GM18868 (cell line): ENCODE data around the gene TCF3.
"Not testable (repeated sequence)": the region's sequence is repeated elsewhere in the genome, so short reads cannot be mapped to it uniquely, and the experiment has no call there.

ENCODE experiments used
- ATAC-seq: cut with Tn5 transposase; IDR thresholded peaks from one replicate; pipeline ENCODE4 v1.9.1; 2021; ENCODE audit warnings: mild to moderate bottlenecking, moderate library complexity; ENCODE audit not compliant: unreplicated experiment

TCF3 gene

DNA sequence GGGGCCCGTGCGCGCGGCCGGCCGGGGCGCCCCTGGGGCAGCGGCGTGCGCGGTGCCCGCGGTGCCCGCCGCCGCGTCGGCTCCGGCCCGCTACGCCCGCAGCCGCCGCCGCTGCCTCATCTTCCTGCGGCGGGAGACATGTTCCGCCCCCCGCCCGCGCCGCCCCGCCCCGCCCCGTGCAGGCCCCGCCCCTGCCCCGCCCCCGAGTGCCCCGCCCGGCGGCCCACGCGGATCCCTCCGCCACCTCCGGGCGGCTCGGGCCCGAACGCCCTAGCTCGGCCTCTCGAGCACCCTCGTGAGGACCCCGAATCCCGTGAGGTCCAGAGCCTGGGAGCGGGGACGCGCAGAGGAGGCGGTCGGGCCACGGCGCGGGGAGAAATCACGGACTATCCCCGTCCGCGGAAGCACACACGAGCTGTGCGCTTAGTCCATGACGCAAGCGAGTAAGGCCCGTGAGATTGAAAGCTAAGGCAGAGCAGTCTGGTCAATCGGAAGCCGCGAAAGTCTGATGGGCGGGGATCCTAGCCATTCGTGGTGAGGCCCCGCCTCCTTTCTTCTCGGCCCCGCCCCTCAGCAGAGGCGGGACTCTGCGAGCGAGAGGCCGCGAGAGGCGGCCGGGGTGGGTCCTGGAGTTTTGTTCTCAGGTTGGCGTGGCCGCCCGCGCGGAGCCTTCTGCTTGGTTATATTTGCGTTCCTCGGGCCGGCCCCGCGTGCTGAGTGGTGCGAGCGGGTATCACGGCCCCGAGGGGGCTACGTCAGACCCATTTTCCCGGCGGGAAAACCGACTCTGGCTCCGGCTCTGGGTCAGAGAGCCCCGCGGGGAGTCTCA, at the start of gene TCF3:
TSS of gene TCF3 (minus strand) at position 145 of the 829 bp plus-strand sequence. CDS start 2,367 bp downstream, outside the sequence.
- peak; percentile 68 for ATAC-seq

- no peak for ATAC-seq
Measured at GRCh38 chr19:1700733-1701663, 48.6 kb upstream of the TCF3 start.

GRCh38 chr19:1699998-1700732, 47.8 kb upstream of the TCF3 start:
- no peak for ATAC-seq

DNA sequence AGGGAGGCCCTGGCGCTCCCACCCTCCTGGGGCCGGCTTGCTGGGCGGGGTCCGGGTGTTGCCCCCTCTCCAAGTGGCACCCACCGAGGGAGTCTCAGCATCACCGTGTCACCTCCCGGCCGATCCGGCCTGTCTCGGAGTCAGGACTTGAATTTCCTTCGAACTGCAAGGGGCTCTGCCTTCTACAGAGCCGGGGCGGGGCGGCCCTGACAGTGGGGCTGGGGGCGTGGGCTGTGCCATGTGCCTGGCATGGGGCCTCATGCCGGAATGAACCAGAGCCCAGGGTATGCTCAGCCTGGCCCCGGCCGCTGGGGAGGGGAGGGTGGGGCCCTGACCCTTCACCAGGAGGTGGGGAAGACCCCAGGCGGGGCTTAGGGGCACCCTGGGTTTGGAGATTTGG, 47.0 kb upstream of the TCF3 start:
- ATAC-seq: no peak

DNA sequence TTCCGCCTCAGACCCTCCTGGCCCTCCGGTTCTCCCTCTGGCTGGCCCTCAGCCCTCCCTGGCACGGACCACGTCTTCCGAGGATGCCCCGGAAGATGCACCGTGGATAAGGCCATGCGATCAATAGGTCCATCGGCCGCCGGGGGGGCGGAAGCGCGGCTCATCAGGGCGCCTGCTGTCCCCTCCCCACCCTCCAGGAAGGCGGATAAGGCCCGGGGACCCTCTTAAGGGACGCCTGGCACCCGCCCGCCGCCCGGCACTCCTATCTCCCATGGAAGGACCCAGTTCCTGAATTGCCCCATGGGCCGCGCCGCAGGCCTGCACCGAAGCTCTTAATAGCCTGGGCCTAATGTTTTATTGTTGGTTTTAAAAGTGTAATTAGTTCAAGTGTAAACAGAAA, 46.2 kb upstream of the TCF3 start:
- ATAC-seq: no peak

DNA sequence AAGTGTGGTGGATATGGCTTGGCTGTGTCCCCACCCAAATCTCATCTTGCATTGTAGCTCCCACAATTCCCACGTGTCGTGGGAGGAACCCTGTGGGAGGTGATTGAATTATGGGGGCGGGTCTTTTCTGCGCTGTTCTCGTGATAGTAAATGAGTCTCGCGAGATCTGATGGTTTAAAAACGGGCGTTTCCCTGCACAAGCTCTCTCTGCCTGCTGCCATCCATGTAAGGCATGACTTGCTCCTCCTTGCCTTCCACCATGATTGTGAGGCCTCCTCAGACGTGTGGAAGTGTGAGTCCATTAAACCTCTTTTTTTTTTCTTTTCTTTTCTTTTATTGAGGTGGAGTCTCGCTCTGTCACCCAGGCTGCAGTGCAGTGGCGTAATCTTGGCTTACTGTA, 43.1 kb upstream of the TCF3 start:
- ATAC-seq: not testable (repeated sequence)

DNA sequence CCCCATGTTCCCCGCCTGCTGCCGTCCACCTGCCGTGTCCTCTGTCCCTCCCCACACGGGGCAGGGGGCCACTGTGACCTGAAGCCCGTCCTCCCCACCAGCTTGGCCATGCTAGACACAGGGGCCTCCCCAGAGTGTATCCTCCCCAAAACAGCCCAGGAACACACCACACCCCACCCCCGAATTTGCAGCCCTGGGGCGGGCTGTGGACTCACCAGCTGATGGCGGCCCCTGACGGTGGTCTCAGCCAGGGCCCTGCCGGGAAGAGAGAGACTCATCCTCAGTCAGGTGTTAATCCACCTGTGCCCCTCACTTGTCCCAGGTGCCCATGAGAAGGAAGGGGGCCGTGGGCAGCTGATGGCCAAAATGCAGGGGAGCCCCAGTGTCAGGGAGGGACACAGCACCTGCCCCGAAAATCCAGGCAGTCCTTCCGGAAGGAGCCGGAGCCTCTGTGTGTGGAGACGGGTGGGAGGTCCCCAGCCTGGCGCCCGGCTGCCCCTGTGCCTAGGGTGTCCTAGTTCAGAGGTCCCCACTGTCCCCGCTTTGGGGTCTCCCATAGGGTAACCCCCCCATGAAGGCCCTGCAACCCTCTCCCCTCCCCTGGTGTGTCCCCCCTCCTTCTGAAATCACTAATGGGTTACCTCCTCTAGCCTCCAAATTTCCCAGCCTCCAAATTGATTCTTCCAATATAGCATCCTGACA, 39.3 kb upstream of the TCF3 start:
- no peak for ATAC-seq

DNA sequence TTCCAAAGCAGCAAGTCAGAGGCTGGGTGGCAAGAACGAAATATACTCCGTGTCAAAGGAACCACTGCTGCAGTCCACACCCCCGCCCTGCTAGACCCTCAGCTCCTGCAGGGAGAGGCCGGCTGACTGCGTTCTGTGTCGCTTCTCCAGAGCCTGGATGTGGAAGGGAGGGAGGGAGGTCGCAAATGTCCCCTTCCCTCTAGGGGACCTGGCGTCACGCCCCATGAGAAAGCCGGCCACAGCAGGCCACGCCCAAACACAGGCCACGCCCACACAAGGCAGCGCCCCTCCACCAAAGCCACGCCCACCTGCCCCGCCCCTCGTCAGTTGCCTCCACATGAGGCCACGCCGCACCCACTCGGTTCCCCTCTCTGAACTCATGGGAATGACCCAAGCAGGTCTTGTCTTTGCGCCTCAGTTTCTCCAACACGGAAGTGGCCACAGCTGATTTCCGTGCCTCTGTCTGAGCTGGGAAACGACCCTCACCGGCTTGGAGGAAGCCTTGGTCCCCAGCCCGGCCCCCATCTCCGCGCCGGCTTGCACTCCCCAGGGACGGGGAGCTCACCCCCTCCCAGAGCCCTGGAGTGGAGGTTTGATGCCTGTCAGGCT, 38.4 kb upstream of the TCF3 start:
- no peak for ATAC-seq

GRCh38 chr19:1685785-1686184, 33.4 kb upstream of the TCF3 start:
- not testable (repeated sequence) for ATAC-seq

DNA sequence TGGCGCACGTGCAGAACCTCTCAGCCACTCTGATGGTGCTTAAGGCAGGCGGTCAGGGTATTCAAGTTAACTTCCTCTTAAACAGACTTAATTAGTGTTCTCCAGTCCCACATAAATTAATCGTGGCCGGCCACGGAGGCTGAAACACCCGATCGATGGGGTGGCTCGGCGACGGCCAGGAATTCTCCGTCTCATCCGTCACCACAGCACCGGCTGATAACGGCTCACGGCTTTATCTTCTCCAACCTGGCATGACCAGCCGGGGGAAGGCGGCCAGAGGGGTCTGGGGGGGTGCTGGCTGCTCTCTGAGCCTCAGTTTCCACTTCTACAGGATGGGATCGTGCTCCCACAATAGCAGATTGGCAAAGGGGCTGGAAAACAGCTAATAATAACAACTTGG, 32.6 kb upstream of the TCF3 start:
- no peak for ATAC-seq

DNA sequence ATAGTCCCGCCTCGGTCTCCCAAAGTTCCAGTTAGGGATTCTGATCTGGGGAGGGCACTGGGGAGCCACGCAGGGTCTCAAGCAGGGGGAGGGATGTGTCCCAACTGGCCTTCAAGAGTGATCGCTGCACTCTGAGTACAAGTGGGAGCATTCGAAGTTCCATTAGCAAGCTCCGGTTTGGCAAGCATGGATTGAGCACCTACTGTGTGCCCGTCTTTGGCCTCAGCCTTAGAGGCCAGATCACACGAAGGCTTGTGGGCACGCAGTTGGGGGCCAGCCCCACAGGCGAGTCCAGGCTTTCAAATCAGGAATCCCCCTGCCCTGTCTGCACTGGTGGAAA, 32.1 kb upstream of the TCF3 start:
- no peak for ATAC-seq

DNA sequence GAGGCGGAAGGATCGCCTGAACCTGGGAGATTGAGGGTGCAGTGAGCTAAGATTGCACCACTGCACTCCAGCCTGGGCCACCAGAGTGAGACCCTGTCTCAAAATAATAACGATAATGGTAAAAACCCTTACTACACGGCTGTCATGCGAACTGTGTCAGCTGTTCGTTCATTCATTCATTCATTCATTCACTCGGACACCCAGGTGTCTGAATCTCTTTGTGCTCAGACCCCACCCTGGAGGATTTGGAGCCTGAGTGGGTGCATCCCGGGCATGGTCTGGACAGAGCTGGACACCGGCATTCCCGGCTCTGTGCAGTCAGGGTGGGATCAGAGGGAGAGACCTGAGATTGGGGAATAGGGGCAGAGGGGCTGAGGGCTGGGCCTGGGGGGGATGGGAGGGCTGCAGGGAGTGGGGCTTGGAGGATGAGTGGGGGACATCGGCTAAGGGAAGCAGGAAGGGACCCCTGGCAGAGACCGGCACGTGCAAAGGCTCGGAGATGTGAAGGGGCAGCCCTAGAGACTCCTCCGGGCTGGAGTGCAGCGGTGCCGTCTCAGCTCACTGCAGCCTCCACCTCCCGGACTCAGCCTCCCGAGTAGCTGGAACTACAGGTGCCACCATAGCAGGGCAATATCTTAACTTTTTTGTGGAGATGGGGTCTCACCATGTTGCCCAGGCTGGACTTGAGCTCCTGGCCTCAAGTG, 31.6 kb upstream of the TCF3 start:
- no peak for ATAC-seq

DNA sequence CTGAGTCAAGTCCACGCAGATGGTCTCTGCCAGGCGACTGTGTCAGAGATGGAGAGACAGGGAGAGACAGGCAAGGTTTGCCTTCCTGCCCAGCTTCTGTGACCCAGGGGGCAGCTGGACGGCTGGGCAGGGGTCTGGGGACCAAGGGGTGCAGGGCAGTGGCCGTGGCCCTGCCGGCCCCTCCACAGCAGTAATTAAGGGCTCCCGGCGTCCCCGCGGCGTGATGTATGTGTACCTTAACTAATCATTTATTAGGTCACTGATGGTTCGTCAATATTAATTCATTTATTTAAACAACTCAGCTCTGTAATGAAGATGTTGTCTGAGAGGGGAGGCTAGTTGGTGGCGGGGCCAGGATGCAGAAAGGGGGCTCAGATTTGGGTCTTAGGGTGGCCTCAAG, 28.6 kb upstream of the TCF3 start:
- ATAC-seq: no peak

DNA sequence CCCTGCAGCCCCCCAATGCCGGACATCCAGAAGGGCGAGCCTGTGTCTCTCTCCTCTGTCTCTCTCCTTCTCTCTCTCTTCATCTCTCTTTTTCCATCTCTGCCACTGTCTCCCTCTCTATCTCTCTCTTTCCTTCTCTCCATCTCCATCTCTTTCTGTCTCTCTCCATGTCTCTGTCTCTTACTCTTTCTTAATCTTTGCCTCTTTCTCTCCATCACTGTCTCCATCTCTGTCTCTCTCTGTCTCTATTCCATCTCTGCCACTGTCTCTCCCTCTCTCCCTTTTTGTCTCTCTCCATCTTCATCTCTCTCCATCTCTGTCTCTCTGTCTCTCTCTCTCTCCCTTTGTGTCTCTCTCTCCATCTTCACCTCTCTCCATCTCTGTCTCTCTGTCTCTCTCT, 25.7 kb upstream of the TCF3 start:
- ATAC-seq: no peak

- no peak for ATAC-seq
Measured at GRCh38 chr19:1676351-1677266, 24.2 kb upstream of the TCF3 start.

DNA sequence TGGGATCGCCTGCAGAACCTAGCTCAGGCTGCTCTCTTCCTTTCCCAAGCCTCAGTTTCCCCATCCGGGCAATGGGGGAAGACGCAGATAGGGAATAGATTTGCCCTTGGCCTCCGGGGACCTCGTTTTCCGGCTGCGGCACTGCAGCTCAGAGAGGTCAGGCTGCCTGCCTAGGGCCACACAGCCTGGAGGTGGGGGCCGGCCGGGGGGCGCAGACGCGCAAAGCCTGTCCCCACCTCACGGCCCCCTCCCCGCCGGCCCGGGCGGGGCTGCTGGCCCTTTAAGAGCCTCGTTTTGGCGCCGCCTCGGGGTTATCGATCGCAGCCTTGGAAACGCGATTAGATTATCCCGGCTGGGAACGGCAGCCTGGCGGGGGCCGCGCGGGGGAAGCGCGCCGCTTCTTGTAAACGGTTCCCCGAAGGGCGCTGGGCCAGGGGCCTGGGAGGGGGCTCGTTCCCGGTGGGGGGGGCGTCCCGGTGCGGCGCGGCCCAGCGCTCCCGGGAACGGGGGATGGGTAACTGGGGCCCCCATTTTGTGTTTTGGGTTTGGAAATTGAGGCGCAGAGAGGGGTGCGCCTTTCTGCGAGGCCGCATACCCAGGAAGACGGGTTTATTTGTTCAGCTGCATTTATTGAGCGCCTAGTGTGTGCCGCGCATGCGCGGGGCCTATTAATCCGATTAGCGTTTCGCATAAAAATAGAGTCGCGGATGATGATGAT, 23.4 kb upstream of the TCF3 start:
- no peak for ATAC-seq

- no peak for ATAC-seq
Measured at GRCh38 chr19:1674293-1674679, 21.9 kb upstream of the TCF3 start.
